ENCODE data around the gene UPF3A.
"Not testable (repeated sequence)": the region's sequence is repeated elsewhere in the genome, so short reads cannot be mapped to it uniquely, and the experiment has no call there.

Gene UPF3A

DNA sequence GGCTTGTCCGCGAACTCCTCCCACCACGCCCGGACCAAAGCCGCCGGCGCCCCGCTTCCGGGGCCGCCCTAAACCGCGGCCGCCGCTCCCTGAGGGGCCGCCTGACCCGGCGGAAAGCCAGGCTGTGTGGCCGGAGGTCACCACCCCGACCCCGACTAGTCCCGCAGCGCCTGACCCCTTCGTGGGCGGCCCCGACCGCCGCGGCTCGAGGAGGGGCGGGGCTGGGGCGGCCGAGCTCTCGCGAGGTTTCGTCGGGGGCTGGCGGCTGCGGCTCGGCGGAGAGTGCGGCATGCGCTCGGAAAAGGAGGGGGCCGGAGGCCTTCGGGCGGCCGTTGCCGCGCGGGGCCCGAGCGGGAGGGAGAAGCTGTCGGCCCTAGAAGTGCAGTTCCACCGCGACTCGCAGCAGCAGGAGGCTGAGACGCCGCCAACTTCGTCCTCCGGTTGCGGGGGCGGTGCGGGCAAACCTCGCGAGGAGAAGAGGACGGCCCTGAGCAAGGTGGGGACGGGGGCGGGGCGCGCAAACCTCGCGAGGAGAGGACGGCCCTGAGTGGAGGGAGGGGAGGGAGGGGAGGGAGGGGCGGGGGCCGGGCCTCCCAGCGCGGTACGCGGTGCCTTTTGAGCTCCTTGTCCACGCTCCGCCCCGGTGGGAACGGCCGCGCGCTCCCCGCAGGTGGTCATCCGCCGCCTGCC, at the start of gene UPF3A:
Gene UPF3A (plus strand): TSS at position 251 of the 690 bp plus-strand sequence. CDS start 39 bp downstream, at position 290.
- peak; percentile 80 to 86 for DNase-seq (ENCODE audit: low read depth in 2 of 2)

- DNase-seq (ENCODE audit: low read depth in 2 of 2), result no peak
Observed at GRCh38 chr13:114231886-114232285, 49.5 kb upstream of the UPF3A start.

- no peak for DNase-seq (ENCODE audit: low read depth in 2 of 2)
Observed at GRCh38 chr13:114234266-114234644, 47.1 kb upstream of the UPF3A start.

DNA sequence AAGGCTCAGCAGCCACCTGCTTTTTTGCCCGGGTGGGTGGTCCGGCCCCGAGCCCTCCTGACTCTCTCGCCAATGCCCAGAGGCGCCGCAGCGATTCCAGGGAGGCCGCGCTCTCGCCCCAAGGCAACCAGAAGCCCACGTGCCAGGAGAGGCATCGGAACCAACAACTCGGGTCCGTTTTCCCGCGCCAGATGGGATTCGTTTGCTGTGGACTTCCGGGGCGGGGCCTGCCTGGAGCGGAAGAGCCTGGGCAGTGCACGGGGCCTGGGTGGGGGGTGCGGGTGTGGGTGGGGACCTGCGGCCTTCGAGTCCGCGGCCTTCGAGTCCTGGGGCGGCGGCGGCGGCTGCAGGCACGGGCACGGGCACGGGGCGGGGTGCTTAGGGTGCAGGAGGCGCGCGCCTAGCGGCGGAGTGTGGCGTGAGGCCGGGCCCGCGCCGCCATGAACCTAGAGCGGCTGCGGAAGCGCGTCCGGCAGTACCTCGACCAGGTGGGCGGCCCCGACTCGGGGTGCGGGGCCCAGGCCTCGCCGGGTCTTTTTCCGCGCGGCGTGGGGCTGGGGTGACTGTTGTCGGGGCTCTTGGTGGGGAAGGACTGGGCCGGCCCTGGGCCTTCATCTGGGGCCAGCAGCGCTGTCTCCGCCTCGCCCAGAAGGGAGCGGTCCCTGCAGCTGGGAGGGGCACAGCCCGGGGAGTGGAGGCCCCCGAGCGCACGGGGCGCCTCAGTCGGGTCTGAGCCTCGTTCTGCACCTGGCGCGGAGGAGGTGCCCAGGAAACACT, 46.6 kb upstream of the UPF3A start, which contains the start of gene CDC16:
Gene CDC16 (plus strand): TSS at position 253 of the 777 bp plus-strand sequence. CDS start 188 bp downstream, at position 441.
- DNase-seq (ENCODE audit: low read depth in 2 of 2), result peak; percentile 71 to 74

GRCh38 chr13:114235697-114236096, 45.7 kb upstream of the UPF3A start:
- no peak for DNase-seq (ENCODE audit: low read depth in 2 of 2)

DNA sequence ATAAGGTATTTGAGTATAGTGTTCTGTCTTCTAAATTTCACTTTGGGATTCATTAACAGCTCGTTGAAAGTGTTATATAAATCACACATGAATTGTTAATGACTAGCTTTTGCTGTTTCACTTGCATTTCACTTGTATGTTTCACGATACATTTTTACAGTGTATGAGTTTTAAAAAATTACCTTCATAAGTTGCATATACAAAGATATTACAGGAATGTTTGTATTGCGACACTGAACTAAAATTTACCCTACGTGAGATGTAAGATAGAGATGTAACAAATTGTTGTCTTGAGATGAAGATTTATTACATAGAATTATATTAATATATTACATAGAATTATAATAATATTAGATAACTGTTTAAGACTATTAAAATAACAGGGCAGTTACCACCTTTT, 45.2 kb upstream of the UPF3A start:
- no peak for DNase-seq (ENCODE audit: low read depth in 2 of 2)

DNA sequence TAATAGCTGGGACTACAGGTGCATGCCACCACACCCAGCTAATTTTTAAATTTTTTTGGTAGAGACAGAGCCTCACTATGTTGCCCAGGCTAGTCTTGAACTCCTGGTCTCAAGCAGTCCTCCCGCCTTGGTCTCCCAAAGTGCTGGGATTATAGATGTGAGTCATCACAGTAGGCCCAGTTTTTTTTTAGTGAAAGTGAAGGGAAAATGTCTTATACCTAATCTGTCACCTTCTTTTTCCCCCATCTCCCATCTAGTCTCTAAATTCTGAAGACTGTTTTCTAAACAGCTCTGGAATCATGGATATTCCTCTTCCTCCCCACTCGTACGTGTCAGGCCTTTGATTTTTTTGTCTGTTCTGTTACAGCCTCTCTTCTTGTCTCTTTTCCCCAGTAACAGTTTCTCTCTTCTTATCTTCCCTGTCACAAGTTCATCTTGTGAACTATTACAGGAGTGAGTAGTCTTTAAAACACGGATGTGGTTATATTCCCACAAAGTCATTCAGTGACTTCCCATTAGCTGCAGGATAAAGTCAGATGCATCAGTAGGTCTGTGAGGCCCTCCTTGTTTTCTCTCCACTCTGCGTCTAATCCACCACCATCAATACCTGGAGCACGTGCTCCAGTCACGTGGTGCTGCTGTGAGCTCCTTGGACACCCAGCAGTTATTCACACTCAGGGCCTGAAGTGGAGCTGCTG, 43.8 kb upstream of the UPF3A start:
- DNase-seq (ENCODE audit: low read depth in 2 of 2), result no peak

DNA sequence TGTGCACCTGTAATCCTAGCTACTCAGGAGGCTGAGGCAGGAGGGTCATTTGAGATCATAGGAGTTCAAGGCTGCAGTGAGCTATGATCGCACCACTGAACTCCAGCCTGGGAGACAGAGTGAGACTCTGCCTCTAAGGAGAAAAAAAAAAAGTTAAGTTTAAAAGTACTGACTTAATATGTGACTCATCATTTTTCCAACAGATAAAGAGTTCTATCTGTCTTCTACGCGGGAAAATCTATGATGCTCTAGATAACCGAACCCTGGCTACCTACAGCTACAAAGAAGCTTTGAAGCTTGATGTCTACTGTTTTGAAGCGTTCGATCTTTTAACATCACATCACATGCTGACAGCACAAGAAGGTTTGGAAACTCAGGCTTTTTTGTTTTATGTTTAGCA, 39.5 kb upstream of the UPF3A start:
- DNase-seq (ENCODE audit: low read depth in 2 of 2), result no peak

GRCh38 chr13:114243971-114244370, 37.4 kb upstream of the UPF3A start:
- no peak for DNase-seq (ENCODE audit: low read depth in 2 of 2)

DNA sequence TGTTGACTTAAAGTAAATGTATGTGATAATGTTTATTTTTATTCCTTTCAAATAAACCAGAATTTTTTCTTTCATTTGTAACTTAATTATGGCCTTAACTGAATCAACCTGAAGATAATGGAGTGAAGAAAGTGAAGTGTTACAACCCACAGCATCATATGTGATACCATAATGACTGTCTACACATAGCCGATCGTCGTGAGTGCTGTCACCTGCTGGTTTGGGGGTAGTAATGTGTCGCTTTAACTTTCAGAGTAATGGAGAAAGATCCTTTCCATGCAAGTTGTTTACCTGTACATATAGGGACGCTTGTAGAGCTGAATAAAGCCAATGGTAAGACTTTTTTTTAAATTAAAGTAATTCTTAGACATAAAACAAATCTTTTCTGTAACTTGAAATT, 36.8 kb upstream of the UPF3A start:
- no peak for DNase-seq (ENCODE audit: low read depth in 2 of 2)

DNA sequence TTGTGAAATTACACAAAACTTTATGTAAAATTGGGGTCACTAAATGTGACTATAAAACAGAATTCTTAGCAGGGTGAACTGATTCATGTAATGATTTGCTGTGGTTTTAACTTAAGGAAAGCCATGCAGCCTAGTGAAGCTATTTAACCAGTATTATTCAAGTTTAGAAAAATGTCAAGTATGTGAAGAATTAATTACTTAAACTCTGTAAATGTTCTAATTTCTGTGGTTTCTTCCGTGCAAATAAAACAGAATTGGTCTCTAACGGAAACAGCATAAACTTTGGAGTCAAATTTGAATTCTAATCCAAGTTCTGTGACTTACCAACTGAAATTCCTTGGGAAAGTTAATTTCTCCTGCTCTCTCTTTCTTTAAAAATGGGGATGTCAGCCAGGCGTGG, 33.4 kb upstream of the UPF3A start:
- DNase-seq (ENCODE audit: low read depth in 2 of 2), result peak; percentile 23 to 39

GRCh38 chr13:114249077-114249476, 32.3 kb upstream of the UPF3A start:
- DNase-seq (ENCODE audit: low read depth in 2 of 2), result no peak

- not testable (repeated sequence) for DNase-seq (ENCODE audit: low read depth in 2 of 2)
Observed at GRCh38 chr13:114251639-114252440, 29.6 kb upstream of the UPF3A start.

- DNase-seq (ENCODE audit: low read depth in 2 of 2), result no peak
Observed at GRCh38 chr13:114256547-114256946, 24.9 kb upstream of the UPF3A start.

GRCh38 chr13:114257014-114257413, 24.4 kb upstream of the UPF3A start:
- DNase-seq (ENCODE audit: low read depth in 2 of 2), result no peak

DNA sequence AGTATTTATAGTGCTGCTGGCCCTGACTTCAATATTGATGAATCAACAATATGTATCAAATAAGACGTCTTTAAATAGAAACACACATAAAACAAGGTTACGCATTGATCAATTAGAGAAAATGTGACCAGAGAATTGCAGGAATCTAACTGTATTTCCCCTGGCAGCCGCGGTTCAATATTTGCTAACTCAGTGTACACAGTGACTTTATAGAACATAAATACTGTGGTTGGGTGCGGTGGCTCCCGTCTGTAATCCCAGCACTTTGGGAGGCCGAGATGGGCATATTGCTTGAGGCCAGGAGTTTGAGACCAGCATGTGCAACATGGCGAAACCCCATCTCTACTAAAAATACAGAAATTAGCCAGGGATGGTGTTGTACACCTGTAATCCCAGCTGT, 22.8 kb upstream of the UPF3A start:
- no peak for DNase-seq (ENCODE audit: low read depth in 2 of 2)

GRCh38 chr13:114259374-114259773, 22.0 kb upstream of the UPF3A start:
- DNase-seq (ENCODE audit: low read depth in 2 of 2), result no peak

- no peak for DNase-seq (ENCODE audit: low read depth in 2 of 2)
Observed at GRCh38 chr13:114259974-114260373, 21.4 kb upstream of the UPF3A start.

DNA sequence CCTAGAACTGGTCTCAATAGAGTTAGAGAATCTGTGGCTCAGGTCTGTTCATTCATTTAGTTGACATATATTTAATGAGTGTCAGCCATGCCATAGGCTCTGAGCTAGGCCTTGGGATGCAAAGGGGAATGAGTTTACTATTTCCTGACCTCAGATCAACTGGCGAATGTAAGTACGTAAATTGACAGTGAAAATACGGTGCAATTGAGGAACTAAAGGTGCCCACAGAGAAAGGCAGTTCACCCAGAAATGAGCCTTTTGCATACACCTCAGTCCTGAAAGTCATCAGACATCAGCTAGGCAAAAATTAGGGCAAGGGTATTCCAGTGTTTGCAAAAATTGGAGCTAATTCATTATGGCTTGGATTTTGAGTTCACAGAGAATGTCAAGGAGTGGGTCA, 20.6 kb upstream of the UPF3A start:
- DNase-seq (ENCODE audit: low read depth in 2 of 2), result no peak

- DNase-seq (ENCODE audit: low read depth in 2 of 2), result no peak
Observed at GRCh38 chr13:114261328-114261965, 20.0 kb upstream of the UPF3A start.

DNA sequence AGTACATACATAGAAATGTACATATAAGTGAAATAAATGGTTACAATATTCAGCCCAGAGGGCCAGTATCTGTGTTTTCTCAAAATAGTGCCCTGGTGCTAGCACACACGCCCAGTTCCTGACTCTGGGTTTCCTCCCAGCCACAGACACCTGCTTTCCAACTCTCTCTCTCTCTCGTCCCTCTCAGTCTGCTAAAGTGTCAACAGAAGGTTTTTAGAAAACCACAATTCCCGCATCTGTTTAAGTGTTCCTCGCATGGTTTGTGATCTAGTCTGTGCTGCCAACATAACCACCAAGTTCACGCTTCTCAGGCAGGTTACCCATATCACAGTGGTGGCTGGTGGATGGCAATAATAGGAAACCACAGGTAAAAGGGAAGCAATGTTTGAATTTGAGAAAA, 17.8 kb upstream of the UPF3A start:
- no peak for DNase-seq (ENCODE audit: low read depth in 2 of 2)
